Neural progenitor cell (in vitro differentiated cells): ENCODE results near the gene GCNT2. TPM values are rescaled to one million over a fixed set of nuclear protein-coding genes. Genes with fewer than 3 reads are reported as not detected.

ENCODE experiments used
- DNase-seq: peaks from one replicate; pipeline ENCODE4 v3.0.0-alpha.2; 2016; ENCODE audit warnings: low spot score
- H2AFZ ChIP-seq: fragments of 200-600 bp; sonication (generic); replicated peaks from 2 replicates; pipeline ENCODE4 v1.6.1; 2016; ENCODE audit warnings: antibody characterized with exemption
- H3F3A ChIP-seq: fragments of 200-600 bp; sonication (generic); 2 replicates; pipeline ENCODE4 v1.6.1; 2016; ENCODE audit warnings: antibody characterized with exemption, low read depth
- H3K27ac ChIP-seq: fragments of 200-600 bp; sonication (generic); 2 replicates; pipeline ENCODE4 v1.5.1; 2016; ENCODE audit warnings: mild to moderate bottlenecking
- H3K27me3 ChIP-seq: fragments of 200-600 bp; sonication (generic); 2 replicates; pipeline ENCODE4 v1.6.1; 2016; ENCODE audit warnings: mild to moderate bottlenecking, moderate library complexity
- H3K36me3 ChIP-seq: fragments of 200-600 bp; sonication (generic); 2 replicates; pipeline ENCODE4 v1.5.1; 2016
- H3K4me1 ChIP-seq: fragments of 200-600 bp; sonication (generic); 2 replicates; pipeline ENCODE4 v1.6.1; 2016; ENCODE audit warnings: mixed run types
- H3K4me2 ChIP-seq: fragments of 200-600 bp; sonication (generic); 2 replicates; pipeline ENCODE4 v1.6.1; 2016
- H3K4me3 ChIP-seq: fragments of 200-600 bp; sonication (generic); 2 replicates; pipeline ENCODE4 v1.5.1; 2016
- H3K79me2 ChIP-seq: fragments of 200-600 bp; sonication (generic); 2 replicates; pipeline ENCODE4 v1.6.1; 2016; ENCODE audit warnings: low read depth
- H3K9ac ChIP-seq: fragments of 200-600 bp; sonication (generic); 2 replicates; pipeline ENCODE4 v1.6.1; 2016
- H3K9me3 ChIP-seq: fragments of 200-600 bp; sonication (generic); 2 replicates; pipeline ENCODE4 v1.5.1; 2016; ENCODE audit warnings: low read depth
- H4K20me1 ChIP-seq: fragments of 200-600 bp; sonication (generic); 2 replicates; pipeline ENCODE4 v1.6.1; 2016; ENCODE audit warnings: low read depth
- H3K27ac Mint-ChIP-seq: 3 replicates; pipeline ENCODE4 v1.8.0; 2021; ENCODE audit warnings: mixed read lengths
- H3K27me3 Mint-ChIP-seq: 2 replicates; pipeline ENCODE4 v1.8.0; 2022; ENCODE audit warnings: low read depth, mild to moderate bottlenecking, inconsistent platforms, moderate library complexity, mixed read lengths; ENCODE audit not compliant: insufficient read depth
- H3K36me3 Mint-ChIP-seq: 3 replicates; pipeline ENCODE4 v1.8.0; 2021; ENCODE audit warnings: mixed read lengths
- H3K4me1 Mint-ChIP-seq: 3 replicates; pipeline ENCODE4 v1.8.0; 2021; ENCODE audit warnings: mixed read lengths
- H3K4me3 Mint-ChIP-seq: 3 replicates; pipeline ENCODE4 v1.8.0; 2021; ENCODE audit warnings: mild to moderate bottlenecking, moderate library complexity, mixed read lengths
- H3K9me3 Mint-ChIP-seq: 3 replicates; pipeline ENCODE4 v1.8.0; 2020; ENCODE audit warnings: mixed read lengths
- CTCF ChIP-seq: fragments of 200-600 bp; sonication (generic); IDR thresholded peaks from 2 replicates; pipeline ENCODE4 v1.5.1; 2017; ENCODE audit warnings: antibody characterized with exemption, mild to moderate bottlenecking
- EZH2 ChIP-seq: fragments of 200-600 bp; sonication (generic); IDR thresholded peaks from 2 replicates; pipeline ENCODE4 v1.6.1; 2017; ENCODE audit warnings: antibody characterized with exemption, mild to moderate bottlenecking, moderate library complexity
- EZH2phosphoT487 ChIP-seq: fragments of 200-600 bp; sonication (generic); IDR thresholded peaks from 2 replicates; pipeline ENCODE4 v1.6.1; 2017; ENCODE audit warnings: antibody characterized with exemption
- total RNA-seq: library from RNA; depleted of rRNA; stranded (reverse); fragments of >200 nt; gene quantifications from 2 replicates; pipeline ENCODE4 v1.2.3, GENCODE V29; 2015; ENCODE audit warnings: low replicate concordance

GCNT2 gene
- total RNA-seq, 1 donor from 2014 or later = 48.4 TPM

- Mint-ChIP-seq H3K9me3 (no peaks in the 10 kb centered on the region), H3K36me3 (peaks cover 2% of the 10 kb centered on the region), H3K4me3 (no peak overlapping the region), H3K27me3 (peaks cover 2% of the 10 kb centered on the region), H3K4me1 (peaks cover 25% of the 10 kb centered on the region), H3K27ac (no peak overlapping the region)
- Histone ChIP-seq H3K9ac (no peak overlapping the region), H3K9me3 (no peaks in the 10 kb centered on the region), H3K27me3 (no peaks in the 10 kb centered on the region), H3K36me3 (no peaks in the 10 kb centered on the region), H3K79me2 (peaks cover 100% of the 10 kb centered on the region), H3F3A (peaks cover 33% of the 10 kb centered on the region), H3K4me1 (peaks cover 53% of the 10 kb centered on the region), H3K4me2 (peak overlapping the region; percentile 43), H4K20me1 (peaks cover 33% of the 10 kb centered on the region), H2AFZ (no peak overlapping the region), H3K4me3 (no peak overlapping the region), H3K27ac (peak overlapping the region; percentile 49)
- DNase-seq = no peak
- TF ChIP-seq EZH2phosphoT487 = no peak
- no peak for TF ChIP-seq CTCF
- no peak for TF ChIP-seq EZH2
Measured at GRCh38 chr6:10595731-10596664, 74.8 kb downstream of the GCNT2 start.

- H3K27ac ChIP-seq = no peak overlapping the region
- H3K36me3 ChIP-seq = no peaks in the 10 kb centered on the region
- DNase-seq = no peak
- peaks cover 100% of the 10 kb centered on the region for H3K79me2 ChIP-seq
- no peak for TF ChIP-seq EZH2phosphoT487
- TF ChIP-seq CTCF = no peak
- TF ChIP-seq EZH2 = no peak
- no peaks in the 10 kb centered on the region for H3K9me3 Mint-ChIP-seq
- no peak overlapping the region for H3K27ac Mint-ChIP-seq
- H3K4me1 Mint-ChIP-seq = peaks cover 25% of the 10 kb centered on the region
- H3K27me3 Mint-ChIP-seq = peaks cover 2% of the 10 kb centered on the region
- H4K20me1 ChIP-seq = peaks cover 31% of the 10 kb centered on the region
- H3K4me2 ChIP-seq = no peak overlapping the region
- H3F3A ChIP-seq = peaks cover 18% of the 10 kb centered on the region
- no peak overlapping the region for H3K4me3 ChIP-seq
- no peak overlapping the region for H3K9ac ChIP-seq
- no peaks in the 10 kb centered on the region for H3K9me3 ChIP-seq
- no peaks in the 10 kb centered on the region for H3K27me3 ChIP-seq
- no peaks in the 10 kb centered on the region for H3K36me3 Mint-ChIP-seq
- H3K4me3 Mint-ChIP-seq = no peak overlapping the region
- H2AFZ ChIP-seq = no peak overlapping the region
- H3K4me1 ChIP-seq = peaks cover 46% of the 10 kb centered on the region
Measured at GRCh38 chr6:10597499-10598001, 76.4 kb downstream of the GCNT2 start.

GRCh38 chr6:10598084-10598960 lies 77.2 kb downstream of the GCNT2 start:
- Histone ChIP-seq H3K79me2 (peaks cover 100% of the 10 kb centered on the region), H3K4me3 (no peak overlapping the region), H3F3A (peaks cover 18% of the 10 kb centered on the region), H3K27ac (no peak overlapping the region), H3K27me3 (no peaks in the 10 kb centered on the region), H2AFZ (no peak overlapping the region), H4K20me1 (peaks cover 37% of the 10 kb centered on the region), H3K9ac (no peak overlapping the region), H3K9me3 (no peaks in the 10 kb centered on the region), H3K4me1 (peaks cover 52% of the 10 kb centered on the region), H3K4me2 (peak overlapping the region; percentile 25), H3K36me3 (no peaks in the 10 kb centered on the region)
- H3K4me3 Mint-ChIP-seq = no peak overlapping the region
- no peak for DNase-seq
- TF ChIP-seq CTCF (no peak), EZH2phosphoT487 (no peak), EZH2 (no peak)
- no peaks in the 10 kb centered on the region for H3K27me3 Mint-ChIP-seq
- peaks cover 32% of the 10 kb centered on the region for H3K4me1 Mint-ChIP-seq
- H3K36me3 Mint-ChIP-seq = no peaks in the 10 kb centered on the region
- no peak overlapping the region for H3K27ac Mint-ChIP-seq
- no peaks in the 10 kb centered on the region for H3K9me3 Mint-ChIP-seq
